HG03520 (cell line): ENCODE results near the gene STK11.

ENCODE experiments used
- ATAC-seq: cut with Tn5 transposase; IDR thresholded peaks from one replicate; pipeline ENCODE4 v1.9.1; 2021; ENCODE audit warnings: mild to moderate bottlenecking, moderate library complexity; ENCODE audit not compliant: unreplicated experiment

The STK11 gene

GRCh38 chr19:1257475-1258162, 52.0 kb downstream of the STK11 start:
- ATAC-seq: no peak

GRCh38 chr19:1258163-1258492, 52.5 kb downstream of the STK11 start:
- ATAC-seq: no peak

- ATAC-seq: no peak
These were observed 53.2 kb downstream of the STK11 start for GRCh38 chr19:1258707-1259205.

GRCh38 chr19:1259206-1259875, 53.8 kb downstream of the STK11 start:
- ATAC-seq: peak; percentile 16

GRCh38 chr19:1259876-1260748, 54.5 kb downstream of the STK11 start:
- peak; percentile 2 for ATAC-seq

GRCh38 chr19:1260749-1261537, 55.4 kb downstream of the STK11 start:
- ATAC-seq: peak; percentile 51

GRCh38 chr19:1261538-1261797, 55.9 kb downstream of the STK11 start:
- ATAC-seq: no peak

GRCh38 chr19:1261798-1262622, 56.4 kb downstream of the STK11 start:
- ATAC-seq: no peak

GRCh38 chr19:1262623-1263123, 57.1 kb downstream of the STK11 start:
- no peak for ATAC-seq

GRCh38 chr19:1263188-1263587, 57.6 kb downstream of the STK11 start:
- no peak for ATAC-seq

GRCh38 chr19:1264801-1265614, 59.4 kb downstream of the STK11 start:
- ATAC-seq: no peak

GRCh38 chr19:1265615-1266128, 60.1 kb downstream of the STK11 start:
- no peak for ATAC-seq

- no peak for ATAC-seq
These were observed 60.7 kb downstream of the STK11 start for GRCh38 chr19:1266129-1266915.

GRCh38 chr19:1266916-1267476, 61.4 kb downstream of the STK11 start:
- ATAC-seq: no peak

- ATAC-seq: no peak
These were observed 62.1 kb downstream of the STK11 start for GRCh38 chr19:1267477-1268225.

- ATAC-seq: no peak
These were observed 62.9 kb downstream of the STK11 start for GRCh38 chr19:1268226-1269064.
